Activated gamma-delta T cell (primary cell): ENCODE results near the gene CCNY.
A peak's percentile ranks its signal among the peaks of the same experiment; 100 is the strongest.

ENCODE experiments used
- DNase-seq: peaks from one replicate; lab custom pipeline; 2025; lab: John Stamatoyannopoulos, UW

The CCNY gene

GRCh38 chr10:35331894-35332640, 4.2 kb upstream of the CCNY start:
- DNase-seq, result no peak

DNA sequence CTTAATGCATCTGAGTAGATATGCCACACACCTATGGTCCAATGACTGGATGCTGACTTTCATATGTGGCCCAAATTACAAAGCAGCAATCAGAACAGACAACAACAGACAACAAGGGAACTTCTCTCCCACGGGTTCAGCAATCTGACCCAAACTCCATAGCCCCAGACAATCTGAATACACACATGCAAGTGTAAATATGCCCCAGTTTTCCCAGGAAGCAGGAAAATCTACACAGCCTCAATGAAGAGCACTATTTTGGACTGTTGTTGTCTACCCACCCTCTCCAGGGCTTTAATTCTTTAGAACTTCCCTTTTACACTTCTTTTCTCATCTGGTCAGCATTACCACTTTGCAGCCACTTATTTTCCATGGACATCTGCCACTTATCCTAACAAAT, 2.0 kb upstream of the CCNY start:
- DNase-seq, result no peak

- DNase-seq, result no peak
These were observed 901 bp upstream of the CCNY start for GRCh38 chr10:35335133-35336083.

DNA sequence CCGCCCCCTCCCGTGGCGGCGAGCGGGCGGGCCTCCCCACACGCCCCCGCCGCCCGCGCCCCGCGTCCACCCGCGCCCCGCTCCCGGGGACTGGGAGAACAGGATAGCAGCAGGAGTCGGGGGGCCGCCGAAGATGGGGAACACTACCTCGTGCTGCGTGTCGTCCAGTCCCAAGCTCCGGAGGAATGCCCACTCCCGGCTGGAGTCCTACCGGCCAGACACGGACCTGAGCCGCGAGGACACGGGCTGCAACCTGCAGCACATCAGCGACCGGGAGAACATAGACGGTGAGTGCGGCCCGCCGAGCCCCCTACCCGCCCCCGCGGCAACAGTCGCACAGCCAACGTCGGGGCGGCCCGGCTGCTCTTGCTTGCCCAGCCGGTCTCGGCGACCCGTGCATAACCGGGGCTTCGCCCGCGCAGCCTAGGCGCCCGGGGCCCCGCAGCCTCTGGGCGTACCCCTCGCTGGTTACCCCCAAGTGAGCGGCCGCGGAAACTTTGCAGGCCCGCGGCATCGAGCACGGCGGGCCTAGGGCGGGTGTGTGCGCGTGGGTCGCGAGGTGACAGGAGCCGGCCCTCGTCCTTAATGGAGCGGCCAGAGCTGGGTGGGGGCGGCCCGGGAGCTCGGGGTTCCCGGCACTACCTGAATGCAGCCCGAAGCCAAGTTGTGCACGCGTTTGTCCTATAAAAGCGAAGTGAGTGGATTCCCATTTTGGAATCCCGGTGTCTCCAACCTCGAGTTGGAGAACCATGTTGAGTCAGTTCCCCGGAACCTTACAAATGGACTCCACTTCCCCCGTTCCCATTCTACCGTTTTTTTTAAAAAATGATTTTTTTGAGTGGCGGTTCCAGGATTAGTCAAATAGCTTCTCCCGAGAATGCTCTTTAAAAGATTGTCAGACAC, 863 bp downstream of the CCNY start:
- peak; percentile 27 for DNase-seq

DNA sequence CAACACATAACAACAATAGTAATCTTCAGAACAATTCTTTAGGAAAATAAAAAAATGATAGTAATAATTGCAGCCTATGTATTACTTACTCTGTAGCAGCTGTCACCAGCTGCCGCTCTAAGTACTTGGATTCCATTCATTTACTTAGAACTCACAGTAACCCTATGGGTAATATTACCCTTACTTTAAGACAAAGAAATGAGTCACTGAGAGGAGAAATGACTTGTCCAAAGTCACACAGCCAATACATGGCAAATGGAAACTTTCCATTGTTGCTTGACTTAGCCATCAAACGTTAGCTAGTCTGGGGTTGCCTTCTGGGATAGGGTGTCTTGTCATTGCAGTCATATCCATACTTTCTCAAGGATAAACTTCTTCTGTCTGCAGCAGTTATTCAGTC, 3.6 kb downstream of the CCNY start:
- DNase-seq, result no peak

- no peak for DNase-seq
These were observed 4.7 kb downstream of the CCNY start for GRCh38 chr10:35340975-35341374.

DNA sequence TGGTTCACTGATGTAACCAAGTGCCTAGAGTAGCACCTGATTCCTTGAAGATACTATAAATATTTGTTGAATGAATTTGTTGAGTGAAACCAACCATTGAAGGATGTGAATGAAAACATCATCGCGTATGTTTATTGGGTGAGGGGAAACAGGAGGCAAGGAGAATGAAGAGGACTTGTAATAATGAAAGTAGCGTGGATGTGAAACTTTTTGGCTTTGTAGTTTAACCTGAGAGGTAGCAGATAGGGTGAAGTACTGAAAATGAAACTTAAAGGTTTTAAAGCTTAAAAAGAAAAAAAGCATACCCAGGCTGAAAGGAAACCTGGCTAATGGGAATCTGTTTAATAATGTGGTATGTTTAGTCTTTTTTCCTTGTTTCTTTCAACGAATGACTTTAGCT, 5.2 kb downstream of the CCNY start:
- DNase-seq, result no peak

- DNase-seq, result no peak
These were observed 6.0 kb downstream of the CCNY start for GRCh38 chr10:35342183-35342753.

- DNase-seq, result no peak
These were observed 7.4 kb downstream of the CCNY start for GRCh38 chr10:35343739-35344138.

DNA sequence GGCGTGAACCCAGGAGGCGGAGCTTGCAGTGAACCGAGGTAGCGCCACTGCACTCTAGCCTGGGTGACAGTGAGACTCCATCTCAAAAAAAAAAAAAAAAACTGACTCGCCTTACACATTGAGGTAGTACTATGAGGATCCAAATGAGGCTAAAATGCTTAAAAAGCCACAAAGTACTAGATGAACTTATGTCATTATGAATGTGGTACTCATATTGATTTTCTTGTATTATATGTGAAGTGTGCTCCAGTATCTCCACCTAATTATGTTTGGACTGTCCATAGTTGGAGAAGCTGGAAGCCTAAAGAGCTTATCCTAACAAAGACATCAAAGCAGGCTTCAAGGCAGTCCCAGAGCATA, 9.1 kb downstream of the CCNY start:
- DNase-seq, result no peak

DNA sequence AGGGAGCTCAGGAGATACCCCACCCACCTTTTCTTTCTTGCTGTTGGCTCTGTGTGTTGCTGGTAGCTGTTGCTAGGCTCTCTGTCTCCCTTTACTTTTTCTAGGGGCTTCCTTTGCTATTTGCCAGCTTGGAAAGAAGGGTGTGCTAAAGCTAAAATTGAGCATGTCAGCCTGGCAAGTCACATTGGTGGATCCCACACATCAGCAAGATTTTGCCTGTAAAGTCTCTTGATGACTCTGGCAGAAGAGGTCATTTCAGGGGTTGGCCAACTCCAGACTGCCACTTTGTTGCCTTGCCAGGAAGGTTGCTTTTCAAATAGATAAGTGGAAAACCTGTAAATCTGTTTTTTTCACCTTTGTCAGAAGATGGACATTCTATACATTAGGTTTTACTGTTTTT, 9.9 kb downstream of the CCNY start:
- DNase-seq, result no peak

DNA sequence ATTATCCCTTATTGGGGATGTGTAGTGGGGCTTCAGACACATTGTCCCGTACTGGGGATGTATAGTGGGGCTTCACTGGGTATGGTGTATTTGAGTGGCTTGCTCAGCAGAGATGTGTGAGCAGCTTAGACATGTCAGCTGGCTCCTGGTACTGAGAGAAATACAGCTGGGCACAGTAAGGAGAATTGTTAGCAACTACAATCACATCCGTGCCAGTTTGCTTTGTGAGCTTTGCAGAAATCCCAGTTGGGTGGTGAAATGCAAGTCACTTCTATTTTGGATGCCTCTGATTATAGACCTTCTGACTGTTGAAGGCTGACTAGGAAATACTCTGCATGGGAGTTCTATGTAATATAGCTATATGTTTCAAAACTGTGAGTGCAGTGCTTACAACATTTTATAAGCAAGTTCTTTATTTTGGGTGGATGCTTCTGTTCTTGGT, 10.8 kb downstream of the CCNY start:
- no peak for DNase-seq

GRCh38 chr10:35347899-35348608, 11.7 kb downstream of the CCNY start:
- no peak for DNase-seq

- DNase-seq, result no peak
These were observed 12.5 kb downstream of the CCNY start for GRCh38 chr10:35348609-35349388.

DNA sequence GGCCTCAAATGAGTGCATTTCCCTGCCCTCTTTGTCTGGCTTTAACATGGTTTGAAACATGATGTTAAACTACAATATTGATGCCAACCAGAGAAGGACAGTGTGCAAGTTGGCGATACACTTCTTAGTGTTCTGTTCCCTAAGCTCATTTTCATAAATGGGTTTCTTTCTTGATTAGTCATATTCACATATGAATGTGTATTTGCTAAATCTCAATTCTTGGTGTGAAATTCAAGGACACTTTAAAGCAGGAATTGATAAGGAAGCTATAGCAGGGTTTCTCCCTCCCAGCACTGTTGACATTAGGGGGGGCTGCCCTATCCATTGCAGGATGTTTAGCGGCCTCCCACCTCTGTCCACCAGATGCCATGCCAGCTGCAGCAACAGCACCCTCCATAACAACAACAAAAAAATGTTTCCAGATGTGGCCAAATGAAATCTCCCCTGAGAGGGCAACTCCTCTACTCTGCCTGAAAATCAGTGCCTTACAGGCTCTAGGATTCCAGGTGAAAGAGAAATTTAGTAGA, 13.1 kb downstream of the CCNY start:
- DNase-seq, result no peak

- no peak for DNase-seq
These were observed 14.7 kb downstream of the CCNY start for GRCh38 chr10:35351021-35351420.

GRCh38 chr10:35352097-35352496, 15.8 kb downstream of the CCNY start:
- DNase-seq, result no peak

- DNase-seq, result no peak
These were observed 16.2 kb downstream of the CCNY start for GRCh38 chr10:35352512-35352911.

DNA sequence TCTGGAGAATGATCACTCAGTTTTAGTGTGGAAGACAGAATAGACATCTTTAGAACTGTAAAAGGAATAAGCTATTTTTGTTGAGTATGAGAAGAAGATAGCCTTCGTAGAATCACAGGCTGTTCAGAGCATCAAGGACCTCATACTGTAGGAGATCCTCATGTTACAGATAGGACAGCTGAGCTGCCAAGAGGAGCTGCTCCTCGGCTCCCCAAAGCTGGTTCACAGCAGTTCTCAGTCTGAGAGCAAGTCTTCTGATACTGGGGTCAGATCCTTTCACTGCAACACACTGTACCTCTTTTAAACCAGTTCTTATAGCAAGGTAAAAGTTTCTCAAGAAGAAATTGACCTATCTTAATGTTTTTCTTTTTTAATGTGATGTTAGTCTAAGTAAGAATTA, 17.1 kb downstream of the CCNY start:
- DNase-seq, result no peak

DNA sequence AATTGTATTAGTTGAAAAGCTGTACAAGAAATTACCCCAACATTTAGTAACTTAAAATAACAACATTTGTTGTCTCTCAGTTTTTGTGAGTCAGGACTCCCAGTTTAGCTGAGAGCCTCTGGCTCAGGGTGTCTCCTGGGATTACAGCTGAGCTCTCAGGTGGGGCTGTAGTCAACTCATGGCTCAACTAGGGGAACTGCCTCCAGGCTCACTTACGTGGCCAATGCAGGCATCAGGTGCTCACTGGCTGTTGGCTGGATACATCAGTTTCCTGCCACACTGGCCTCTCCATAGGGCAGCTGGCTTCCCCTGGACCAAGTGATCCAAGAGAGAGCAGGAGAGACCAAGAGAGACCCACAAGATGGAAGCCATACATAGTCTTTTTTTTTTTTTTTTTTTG, 17.5 kb downstream of the CCNY start:
- no peak for DNase-seq
